ENCODE results near the gene BCDIN3D. TPM values are rescaled to one million over a fixed set of nuclear protein-coding genes. Genes with fewer than 3 reads are reported as not detected.

The BCDIN3D gene
- total and polyA plus RNA-seq, 2 donors (not counting 3 experiments of a cell fraction or from before 2014, with no cell fraction given) = 1.8 to 3.1 TPM

GRCh38 chr12:49887536-49888401, 44.9 kb upstream of the BCDIN3D start:
- BruUV-seq (replicated peaks) = no TSS peak
- no peak overlapping the region for H3K4me2 ChIP-seq (ENCODE audit: insufficient read depth, low read length)
- no peak for DNase-seq (ENCODE audit: low read depth, low spot score)
- no peaks in the 10 kb centered on the region for H3K36me3 ChIP-seq (ENCODE audit: control insufficient read depth in 2 of 2, extremely low read depth in 1 of 2, insufficient read depth in 2 of 2, low read length in 2 of 2)
- no peaks in the 10 kb centered on the region for H3K9me1 ChIP-seq (replicated peaks; ENCODE audit: control insufficient read depth, extremely low read depth, insufficient read depth, low read length)
- no peaks in the 10 kb centered on the region for H3K79me2 ChIP-seq (ENCODE audit: control insufficient read depth, insufficient read depth, low read length)
- no peak overlapping the region for H2AFZ ChIP-seq (ENCODE audit: low read depth, low read length)
- H3K4me1 ChIP-seq (ENCODE audit: control insufficient read depth, extremely low read depth, insufficient read depth, low read length) = no peaks in the 10 kb centered on the region
- ChIA-PET CTCF (interaction anchor here (0.8 to 2.5 kb wide), 5 partner anchors 11 to 72 kb away, joined by 3 to 8 read pairs (median 5); no protein-coding TSS in a partner anchor), POLR2A (no interaction called here)
- TF ChIP-seq FOS (IDR thresholded peaks at IDR 0.05; ENCODE audit: borderline replicate concordance, insufficient read depth, low read length) (no peak), CTCF (IDR thresholded peaks at IDR 0.05; ENCODE audit: extremely low read depth in 1 of 2, insufficient read depth in 1 of 2, low read depth in 1 of 2, low read length in 2 of 2) (no peak), JUN (IDR thresholded peaks at IDR 0.05; ENCODE audit: borderline replicate concordance, insufficient read depth, insufficient read length, low read depth) (no peak), POLR2A (IDR thresholded peaks at IDR 0.05; ENCODE audit: low read depth, low read length) (no peak), POLR2AphosphoS5 (IDR thresholded peaks at IDR 0.05; ENCODE audit: insufficient read depth, low read depth, low read length) (no peak), EZH2 (IDR thresholded peaks at IDR 0.05; ENCODE audit: borderline replicate concordance, low read depth, low read length, severe bottlenecking) (no peak), GATA2 (IDR thresholded peaks at IDR 0.05; ENCODE audit: insufficient read depth, insufficient read length, low read depth, low read length) (no peak), MYC (IDR thresholded peaks at IDR 0.05; ENCODE audit: low read depth, low read length) (no peak), MAX (IDR thresholded peaks at IDR 0.05; ENCODE audit: insufficient read depth, insufficient read length) (no peak)
- H3K27me3 ChIP-seq (ENCODE audit: control insufficient read depth in 2 of 2, insufficient read depth in 2 of 2, low read length in 2 of 2) = peaks cover 4 to 20% of the 10 kb centered on the region in 2 experiments
- no peaks in the 10 kb centered on the region for H3K9me3 ChIP-seq (replicated peaks; ENCODE audit: control insufficient read depth, insufficient read depth, low read length)
- no peak for FAIRE-seq
- no peak overlapping the region for H3K4me3 ChIP-seq (replicated peaks in 1 of 3; ENCODE audit: insufficient read depth in 1 of 3, low read depth in 1 of 3, low read length in 3 of 3)
- H3K9ac ChIP-seq (replicated peaks; ENCODE audit: extremely low read depth, insufficient read depth, low read length) = no peak overlapping the region
- no peak overlapping the region for H3K27ac ChIP-seq (ENCODE audit: insufficient read depth, low read depth, low read length)
- intact Hi-C loops (cut with micrococcal nuclease) = no loop called here
- no peaks in the 10 kb centered on the region for H4K20me1 ChIP-seq (replicated peaks; ENCODE audit: control insufficient read depth, extremely low read depth, insufficient read depth, low read length)
- dilution Hi-C loops (cut with MboI; ENCODE audit: extremely low pct_ligation_motif_present, low sequenced_read_pairs) = no loop called here
